SK-N-SH treated with all-trans-retinoic acid at 6 μM for 48 hours (cell line): Measurements from ENCODE around the gene EVI2A.

Experiments used
- ARNTL ChIP-seq: fragments of 450-650 bp; formaldehyde crosslinking; IDR thresholded peaks from 2 replicates; pipeline ENCODE4 v1.5.0; 2020; ENCODE audit warnings: low read depth, mild to moderate bottlenecking, moderate library complexity, borderline replicate concordance
- RARB ChIP-seq: fragments of 250-450 bp; sonication (Bioruptor Pico); IDR thresholded peaks from 2 replicates; pipeline ENCODE4 v1.8.0; 2021; ENCODE audit warnings: mild to moderate bottlenecking, moderate library complexity
- SNAI2 ChIP-seq: fragments of 250-450 bp; sonication (Bioruptor Pico); IDR thresholded peaks from 2 replicates; pipeline ENCODE4 v1.5.0; 2020; ENCODE audit warnings: mild to moderate bottlenecking, moderate library complexity
- TCF4 ChIP-seq: fragments of 250-450 bp; sonication (Bioruptor Pico); IDR thresholded peaks from 2 replicates; pipeline ENCODE4 v1.8.0; 2021; ENCODE audit warnings: mild to moderate bottlenecking, moderate library complexity, borderline replicate concordance
- ZFP3 ChIP-seq: fragments of 250-450 bp; sonication (Bioruptor Pico); IDR thresholded peaks from 2 replicates; pipeline ENCODE4 v1.5.0; 2020; ENCODE audit warnings: mild to moderate bottlenecking, moderate library complexity
- ZNF70 ChIP-seq: fragments of 450-650 bp; formaldehyde crosslinking; IDR thresholded peaks from 2 replicates; pipeline ENCODE4 v1.5.0; 2020; ENCODE audit warnings: mild to moderate bottlenecking, moderate library complexity
- TF ChIP-seq, protein P1 (sequence below): fragments of 250-450 bp; sonication (Bioruptor Pico); IDR thresholded peaks from 2 replicates; pipeline ENCODE4 v1.5.1; 2021; ENCODE audit warnings: mild to moderate bottlenecking, moderate library complexity
- TF ChIP-seq, protein P2 (sequence below): fragments of 250-450 bp; sonication (Bioruptor Pico); IDR thresholded peaks from 2 replicates; pipeline ENCODE4 v1.5.1; 2020; ENCODE audit warnings: low read depth, mild to moderate bottlenecking, moderate library complexity
- TF ChIP-seq, protein P3 (sequence below): fragments of 250-450 bp; sonication (Bioruptor Pico); IDR thresholded peaks from 2 replicates; pipeline ENCODE4 v1.8.0; 2020; ENCODE audit warnings: mild to moderate bottlenecking, moderate library complexity, borderline replicate concordance

DNA sequence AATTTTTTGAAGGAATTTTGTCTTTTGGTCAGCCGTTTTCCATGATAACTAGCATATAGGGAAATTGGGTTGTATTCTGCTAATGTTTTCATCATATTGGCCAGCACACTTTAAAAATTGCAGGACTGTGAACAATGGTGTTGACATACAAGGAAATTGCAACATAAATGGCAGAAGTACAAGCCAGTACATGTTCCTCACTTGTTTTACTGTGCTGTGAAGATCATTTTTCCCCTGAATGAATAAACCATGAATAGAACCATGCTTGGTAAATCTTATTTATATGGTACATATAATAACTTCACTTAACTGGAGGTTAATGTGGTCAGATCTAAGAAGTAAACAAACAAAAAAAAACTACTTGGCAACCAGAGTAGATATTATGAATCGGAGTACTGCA is 47.2 kb downstream of the EVI2A start:
- TF ChIP-seq ZFP3, result no peak
- TF ChIP-seq, protein P1, sequence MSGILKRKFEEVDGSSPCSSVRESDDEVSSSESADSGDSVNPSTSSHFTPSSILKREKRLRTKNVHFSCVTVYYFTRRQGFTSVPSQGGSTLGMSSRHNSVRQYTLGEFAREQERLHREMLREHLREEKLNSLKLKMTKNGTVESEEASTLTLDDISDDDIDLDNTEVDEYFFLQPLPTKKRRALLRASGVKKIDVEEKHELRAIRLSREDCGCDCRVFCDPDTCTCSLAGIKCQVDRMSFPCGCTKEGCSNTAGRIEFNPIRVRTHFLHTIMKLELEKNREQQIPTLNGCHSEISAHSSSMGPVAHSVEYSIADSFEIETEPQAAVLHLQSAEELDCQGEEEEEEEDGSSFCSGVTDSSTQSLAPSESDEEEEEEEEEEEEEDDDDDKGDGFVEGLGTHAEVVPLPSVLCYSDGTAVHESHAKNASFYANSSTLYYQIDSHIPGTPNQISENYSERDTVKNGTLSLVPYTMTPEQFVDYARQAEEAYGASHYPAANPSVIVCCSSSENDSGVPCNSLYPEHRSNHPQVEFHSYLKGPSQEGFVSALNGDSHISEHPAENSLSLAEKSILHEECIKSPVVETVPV (CRISPR knock-in tag), result no peak
- TF ChIP-seq, protein P2, sequence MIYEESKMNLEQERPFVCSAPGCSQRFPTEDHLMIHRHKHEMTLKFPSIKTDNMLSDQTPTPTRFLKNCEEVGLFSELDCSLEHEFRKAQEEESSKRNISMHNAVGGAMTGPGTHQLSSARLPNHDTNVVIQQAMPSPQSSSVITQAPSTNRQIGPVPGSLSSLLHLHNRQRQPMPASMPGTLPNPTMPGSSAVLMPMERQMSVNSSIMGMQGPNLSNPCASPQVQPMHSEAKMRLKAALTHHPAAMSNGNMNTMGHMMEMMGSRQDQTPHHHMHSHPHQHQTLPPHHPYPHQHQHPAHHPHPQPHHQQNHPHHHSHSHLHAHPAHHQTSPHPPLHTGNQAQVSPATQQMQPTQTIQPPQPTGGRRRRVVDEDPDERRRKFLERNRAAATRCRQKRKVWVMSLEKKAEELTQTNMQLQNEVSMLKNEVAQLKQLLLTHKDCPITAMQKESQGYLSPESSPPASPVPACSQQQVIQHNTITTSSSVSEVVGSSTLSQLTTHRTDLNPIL (CRISPR knock-in tag), result no peak
- no peak for TF ChIP-seq ARNTL (CRISPR knock-in tag)
- no peak for TF ChIP-seq RARB (CRISPR knock-in tag)
- TF ChIP-seq ZNF70 (CRISPR knock-in tag), result no peak
- TF ChIP-seq SNAI2 (CRISPR knock-in tag), result no peak
- TF ChIP-seq, protein P3, sequence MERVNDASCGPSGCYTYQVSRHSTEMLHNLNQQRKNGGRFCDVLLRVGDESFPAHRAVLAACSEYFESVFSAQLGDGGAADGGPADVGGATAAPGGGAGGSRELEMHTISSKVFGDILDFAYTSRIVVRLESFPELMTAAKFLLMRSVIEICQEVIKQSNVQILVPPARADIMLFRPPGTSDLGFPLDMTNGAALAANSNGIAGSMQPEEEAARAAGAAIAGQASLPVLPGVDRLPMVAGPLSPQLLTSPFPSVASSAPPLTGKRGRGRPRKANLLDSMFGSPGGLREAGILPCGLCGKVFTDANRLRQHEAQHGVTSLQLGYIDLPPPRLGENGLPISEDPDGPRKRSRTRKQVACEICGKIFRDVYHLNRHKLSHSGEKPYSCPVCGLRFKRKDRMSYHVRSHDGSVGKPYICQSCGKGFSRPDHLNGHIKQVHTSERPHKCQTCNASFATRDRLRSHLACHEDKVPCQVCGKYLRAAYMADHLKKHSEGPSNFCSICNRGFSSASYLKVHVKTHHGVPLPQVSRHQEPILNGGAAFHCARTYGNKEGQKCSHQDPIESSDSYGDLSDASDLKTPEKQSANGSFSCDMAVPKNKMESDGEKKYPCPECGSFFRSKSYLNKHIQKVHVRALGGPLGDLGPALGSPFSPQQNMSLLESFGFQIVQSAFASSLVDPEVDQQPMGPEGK (CRISPR knock-in tag), result no peak
- TF ChIP-seq TCF4 (CRISPR knock-in tag), result no peak
